HG03469 (cell line): ENCODE data around the gene GPR75.

ENCODE experiments used
- ATAC-seq: cut with Tn5 transposase; IDR thresholded peaks from one replicate; pipeline ENCODE4 v1.9.1; 2021; ENCODE audit warnings: mild to moderate bottlenecking, moderate library complexity, moderate number of reproducible peaks; ENCODE audit not compliant: unreplicated experiment

GPR75 gene

GRCh38 chr2:53859206-53860181, at the start of gene GPR75:
TSS of gene GPR75 (minus strand) at chr2:53859967. CDS start at chr2:53854756, 5,211 bp downstream.
- ATAC-seq, result no peak

GRCh38 chr2:53907582-53907981, 47.8 kb upstream of the GPR75 start:
- ATAC-seq, result no peak

- no peak for ATAC-seq
These were observed 45.6 kb upstream of the GPR75 start for GRCh38 chr2:53905396-53905795.

GRCh38 chr2:53903011-53903410, 43.2 kb upstream of the GPR75 start:
- ATAC-seq, result no peak

GRCh38 chr2:53901192-53901591, 41.4 kb upstream of the GPR75 start:
- no peak for ATAC-seq

- no peak for ATAC-seq
These were observed 37.1 kb upstream of the GPR75 start for GRCh38 chr2:53896864-53897263.

- ATAC-seq, result no peak
These were observed 26.9 kb upstream of the GPR75 start for GRCh38 chr2:53886406-53887280.

- ATAC-seq, result no peak
These were observed 25.1 kb upstream of the GPR75 start for GRCh38 chr2:53884883-53885282.

GRCh38 chr2:53881986-53882385, 22.2 kb upstream of the GPR75 start:
- no peak for ATAC-seq

GRCh38 chr2:53881360-53881759, 21.6 kb upstream of the GPR75 start:
- ATAC-seq, result no peak

GRCh38 chr2:53880756-53881155, 21.0 kb upstream of the GPR75 start:
- no peak for ATAC-seq

GRCh38 chr2:53877556-53877955, 17.8 kb upstream of the GPR75 start:
- ATAC-seq, result no peak

- no peak for ATAC-seq
These were observed 17.3 kb upstream of the GPR75 start for GRCh38 chr2:53877112-53877511.

- ATAC-seq, result no peak
These were observed 14.7 kb upstream of the GPR75 start for GRCh38 chr2:53874401-53874950.

GRCh38 chr2:53867773-53868172, 8.0 kb upstream of the GPR75 start:
- no peak for ATAC-seq

GRCh38 chr2:53867169-53867568, 7.4 kb upstream of the GPR75 start:
- no peak for ATAC-seq

GRCh38 chr2:53865962-53866361, 6.2 kb upstream of the GPR75 start:
- no peak for ATAC-seq

- ATAC-seq, result no peak
These were observed 5.5 kb upstream of the GPR75 start for GRCh38 chr2:53865264-53865663.

GRCh38 chr2:53863538-53864227, 3.9 kb upstream of the GPR75 start:
- ATAC-seq, result no peak

- ATAC-seq, result no peak
These were observed 2.1 kb upstream of the GPR75 start for GRCh38 chr2:53861824-53862223.

- ATAC-seq, result no peak
These were observed 3.5 kb downstream of the GPR75 start for GRCh38 chr2:53856272-53856671.
